IMR-90 (cell line): ENCODE data around the gene S100A4. TPM values are rescaled to one million over a fixed set of nuclear protein-coding genes. Genes with fewer than 3 reads are reported as not detected.

Experiments
- MAFK ChIP-seq: IDR thresholded peaks from 2 replicates; pipeline ENCODE4 v1.6.1; 2012; ENCODE audit warnings: low read depth, low read length, improper control_type of control experiment
- RFX5 ChIP-seq: IDR thresholded peaks from 2 replicates; pipeline ENCODE4 v1.8.0; 2012; ENCODE audit warnings: low read depth, mild to moderate bottlenecking, low read length, moderate library complexity
- polyA plus RNA-seq, 3 experiments: library from polyadenylated mRNA; depleted of rRNA; stranded (reverse); fragments of >200 nt; gene quantifications; 2 replicates each; pipeline ENCODE4 v1.2.3, GENCODE V29; 2012; ENCODE audit warnings: low replicate concordance in 1 of 3
- total RNA-seq: library from RNA; depleted of rRNA; stranded (reverse); fragments of >200 nt; gene quantifications from 2 replicates; pipeline ENCODE4 v1.2.3, GENCODE V29; 2012

Gene S100A4
- total and polyA plus RNA-seq, 2 of the 4 experiments (the other 2 are of a cell fraction) = 5.6 to 16.6 TPM

DNA sequence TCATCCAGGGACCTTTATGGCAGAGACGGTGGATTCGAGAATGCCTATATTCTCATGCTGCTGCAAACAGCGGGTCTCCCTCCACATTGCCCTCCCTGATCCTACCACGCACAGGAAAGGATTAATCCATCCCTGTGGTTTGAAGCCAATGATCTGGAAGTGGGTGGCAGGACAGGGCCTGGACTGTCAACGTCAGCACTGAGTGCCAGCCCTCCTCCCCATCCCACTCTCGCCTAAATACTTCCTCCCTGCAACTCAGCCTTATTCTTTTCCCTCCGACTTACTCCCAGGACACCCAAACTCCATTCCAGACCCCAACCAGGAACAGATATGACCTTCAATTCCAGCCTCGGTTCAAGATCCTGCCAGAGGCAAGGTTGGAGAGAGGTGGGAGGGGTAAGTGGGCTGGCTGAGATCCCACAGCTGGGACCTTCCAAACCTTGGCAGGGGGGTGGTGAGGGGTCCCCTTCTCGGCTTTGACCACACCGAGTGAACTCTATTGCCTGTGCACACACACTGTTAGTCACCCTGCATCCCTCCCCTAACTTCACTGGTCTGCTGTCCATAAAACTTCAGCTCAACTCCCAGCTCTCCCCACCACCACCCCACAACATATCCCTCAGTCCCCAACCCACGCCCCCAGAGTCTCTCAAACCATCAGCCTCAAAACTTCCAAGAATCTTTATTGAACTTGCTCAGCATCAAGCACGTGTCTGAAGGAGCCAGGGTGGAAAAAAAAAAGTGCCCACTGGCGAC lies 2.5 kb downstream of the S100A4 start (continued):
- TF ChIP-seq RFX5 (no peak), MAFK (no peak)
